Measurements from ENCODE around the gene GLS2. TPM values are rescaled to one million over a fixed set of nuclear protein-coding genes. Genes with fewer than 3 reads are reported as not detected.
"Not testable (repeated sequence)": the region's sequence is repeated elsewhere in the genome, so short reads cannot be mapped to it uniquely, and the experiment has no call there.

Gene GLS2
- 0.10 TPM in 2 replicates for polyA plus RNA-seq (2014; cell fraction: cytosol; rRNA removed)
- polyA plus RNA-seq (2014; cell fraction: nucleus; rRNA removed) = 0.45 TPM in 1 of 2 replicates, not detected in the other

- peak; percentile 66 for DNase-seq (ENCODE audit: low spot score)
These were observed at the start of gene GLS2 for GRCh38 chr12:56488041-56488955. Gene GLS2 (minus strand): TSS chr12:56488161. CDS start chr12:56488118, 43 bp downstream.

- DNase-seq (ENCODE audit: low spot score) = no peak
These were observed 49.6 kb upstream of the GLS2 start for GRCh38 chr12:56537546-56537945.

GRCh38 chr12:56530390-56531055, 42.6 kb upstream of the GLS2 start:
- DNase-seq (ENCODE audit: low spot score) = no peak

GRCh38 chr12:56529656-56530055, 41.7 kb upstream of the GLS2 start:
- no peak for DNase-seq (ENCODE audit: low spot score)

GRCh38 chr12:56528846-56529245, 40.9 kb upstream of the GLS2 start:
- DNase-seq (ENCODE audit: low spot score) = no peak

GRCh38 chr12:56522411-56523193, 34.6 kb upstream of the GLS2 start:
- no peak for DNase-seq (ENCODE audit: low spot score)

GRCh38 chr12:56521590-56522371, 33.8 kb upstream of the GLS2 start, which contains the start of gene RBMS2:
Gene RBMS2 (plus strand): TSS chr12:56521820. CDS start chr12:56522024, 204 bp downstream.
- DNase-seq (ENCODE audit: low spot score) = peak; percentile 63

- no peak for DNase-seq (ENCODE audit: low spot score)
These were observed 33.2 kb upstream of the GLS2 start for GRCh38 chr12:56521209-56521589.

GRCh38 chr12:56520506-56520905, 32.5 kb upstream of the GLS2 start:
- no peak for DNase-seq (ENCODE audit: low spot score)

GRCh38 chr12:56520048-56520447, 32.1 kb upstream of the GLS2 start:
- no peak for DNase-seq (ENCODE audit: low spot score)

- no peak for DNase-seq (ENCODE audit: low spot score)
These were observed 30.6 kb upstream of the GLS2 start for GRCh38 chr12:56518570-56518969.

- no peak for DNase-seq (ENCODE audit: low spot score)
These were observed 29.9 kb upstream of the GLS2 start for GRCh38 chr12:56517854-56518253.

GRCh38 chr12:56514014-56514318, 26.0 kb upstream of the GLS2 start:
- DNase-seq (ENCODE audit: low spot score) = not testable (repeated sequence)

- DNase-seq (ENCODE audit: low spot score) = no peak
These were observed 22.8 kb upstream of the GLS2 start for GRCh38 chr12:56510786-56511185.

GRCh38 chr12:56499879-56500278, 11.9 kb upstream of the GLS2 start:
- peak; percentile 83 for DNase-seq (ENCODE audit: low spot score)

GRCh38 chr12:56499452-56499851, 11.5 kb upstream of the GLS2 start:
- DNase-seq (ENCODE audit: low spot score) = not testable (repeated sequence)

- DNase-seq (ENCODE audit: low spot score) = not testable (repeated sequence)
These were observed 10.4 kb upstream of the GLS2 start for GRCh38 chr12:56498126-56498902.

GRCh38 chr12:56496704-56497103, 8.7 kb upstream of the GLS2 start:
- peak; percentile 40 for DNase-seq (ENCODE audit: low spot score)

GRCh38 chr12:56494481-56494880, 6.5 kb upstream of the GLS2 start:
- not testable (repeated sequence) for DNase-seq (ENCODE audit: low spot score)

- DNase-seq (ENCODE audit: low spot score) = not testable (repeated sequence)
These were observed 6.1 kb upstream of the GLS2 start for GRCh38 chr12:56494106-56494415.
